ENCODE measurements around the gene FAM131B.
"Not testable (repeated sequence)": the region's sequence is repeated elsewhere in the genome, so short reads cannot be mapped to it uniquely, and the experiment has no call there.

FAM131B gene

GRCh38 chr7:143394777-143395176 lies 32.3 kb upstream of the FAM131B start:
- no peak for DNase-seq (ENCODE audit: low read depth)

- no peak for DNase-seq (ENCODE audit: low read depth)
These were observed 31.6 kb upstream of the FAM131B start for GRCh38 chr7:143394068-143394467.

- DNase-seq (ENCODE audit: low read depth), result peak; percentile 55
These were observed 30.9 kb upstream of the FAM131B start for GRCh38 chr7:143393267-143394041.

GRCh38 chr7:143392875-143393266 lies 30.4 kb upstream of the FAM131B start:
- no peak for DNase-seq (ENCODE audit: low read depth)

- not testable (repeated sequence) for DNase-seq (ENCODE audit: low read depth)
These were observed 29.9 kb upstream of the FAM131B start for GRCh38 chr7:143392427-143392826.

GRCh38 chr7:143391462-143392404 lies 29.2 kb upstream of the FAM131B start:
- peak; percentile 67 for DNase-seq (ENCODE audit: low read depth)

GRCh38 chr7:143390773-143391317 lies 28.3 kb upstream of the FAM131B start:
- no peak for DNase-seq (ENCODE audit: low read depth)

- no peak for DNase-seq (ENCODE audit: low read depth)
These were observed 27.7 kb upstream of the FAM131B start for GRCh38 chr7:143390104-143390772.

GRCh38 chr7:143389316-143390103 lies 27.0 kb upstream of the FAM131B start:
- DNase-seq (ENCODE audit: low read depth), result no peak

- DNase-seq (ENCODE audit: low read depth), result no peak
These were observed 26.1 kb upstream of the FAM131B start for GRCh38 chr7:143388491-143389101.

GRCh38 chr7:143388051-143388450 lies 25.5 kb upstream of the FAM131B start:
- no peak for DNase-seq (ENCODE audit: low read depth)

GRCh38 chr7:143387156-143387975 lies 24.9 kb upstream of the FAM131B start:
- no peak for DNase-seq (ENCODE audit: low read depth)

GRCh38 chr7:143385891-143386781 lies 23.6 kb upstream of the FAM131B start:
- no peak for DNase-seq (ENCODE audit: low read depth)

- no peak for DNase-seq (ENCODE audit: low read depth)
These were observed 22.4 kb upstream of the FAM131B start for GRCh38 chr7:143384661-143385631.

- DNase-seq (ENCODE audit: low read depth), result no peak
These were observed 21.6 kb upstream of the FAM131B start for GRCh38 chr7:143384148-143384547.

- DNase-seq (ENCODE audit: low read depth), result no peak
These were observed 21.1 kb upstream of the FAM131B start for GRCh38 chr7:143383642-143383957.

GRCh38 chr7:143382791-143383641 lies 20.5 kb upstream of the FAM131B start:
- DNase-seq (ENCODE audit: low read depth), result no peak
